AG04450 (cell line): ENCODE results near the gene FAM162B. TPM values are rescaled to one million over a fixed set of nuclear protein-coding genes. Genes with fewer than 3 reads are reported as not detected.
"Not testable (repeated sequence)": the region's sequence is repeated elsewhere in the genome, so short reads cannot be mapped to it uniquely, and the experiment has no call there.

Source experiments
- CTCF ChIA-PET: fragments of 300-600, 350-600 bp; formaldehyde crosslinking; extraction: SDS; loops from one replicate; lab custom pipeline; 2022; ENCODE audit warnings: antibody characterized with exemption, inconsistent platforms; lab: Charles Lee
- POLR2A ChIA-PET: fragments of 350-600 bp; formaldehyde crosslinking; extraction: SDS; loops from one replicate; lab custom pipeline; 2021; ENCODE audit warnings: antibody characterized with exemption, inconsistent platforms; lab: Yijun Ruan, JAX
- DNase-seq: peaks from one replicate; pipeline ENCODE4 v3.0.0-alpha.2; 2011; ENCODE audit warnings: low read depth, low spot score
- H3K27ac ChIP-seq: one replicate; pipeline ENCODE4 v1.5.1; 2012; ENCODE audit warnings: low read depth, low read length, control low read depth
- H3K27me3 ChIP-seq: one replicate; pipeline ENCODE4 v1.6.0; 2012; ENCODE audit warnings: low read length; ENCODE audit not compliant: control insufficient read depth, insufficient read depth
- H3K4me3 ChIP-seq: 2 replicates; pipeline ENCODE4 v1.5.1; 2011; ENCODE audit warnings: mild to moderate bottlenecking, low read depth, low read length, control low read depth
- H3K9me3 ChIP-seq: 2 replicates; pipeline ENCODE4 v1.5.1; 2012; ENCODE audit warnings: low read length; ENCODE audit not compliant: control insufficient read depth, insufficient read depth
- CTCF ChIP-seq: IDR thresholded peaks from 2 replicates; pipeline ENCODE4 v1.5.1; 2011; ENCODE audit warnings: low read depth, low read length, control low read depth, inconsistent platforms
- polyA plus RNA-seq: library from polyadenylated mRNA; depleted of rRNA; stranded (reverse); fragments of >200 nt; gene quantifications from 2 replicates; pipeline ENCODE4 v1.2.3, GENCODE V29; 2011

The FAM162B gene
- polyA plus RNA-seq, 1 experiment: 10.9 TPM

- H3K27me3 ChIP-seq: no peaks in the 10 kb centered on the region
- TF ChIP-seq CTCF: no peak
- no peak for DNase-seq
- POLR2A ChIA-PET: no interaction called here
- no peaks in the 10 kb centered on the region; the same call in 1 of the 2 replicates for H3K9me3 ChIP-seq
- CTCF ChIA-PET: interaction anchor here (0.8 to 1.2 kb wide), 4 partner anchors 17 to 545 kb away, joined by 3 to 4 read pairs (median 3); no protein-coding TSS in a partner anchor
- no peak overlapping the region for H3K4me3 ChIP-seq
- H3K27ac ChIP-seq: no peak overlapping the region
Measured at GRCh38 chr6:116763048-116763447, 2.5 kb downstream of the FAM162B start.

GRCh38 chr6:116762235-116762634 is 3.3 kb downstream of the FAM162B start:
- POLR2A ChIA-PET: no interaction called here
- TF ChIP-seq CTCF: no peak
- Histone ChIP-seq H3K27me3 (no peaks in the 10 kb centered on the region), H3K9me3 (no peaks in the 10 kb centered on the region; the same call in 1 of the 2 replicates), H3K4me3 (no peak overlapping the region), H3K27ac (no peak overlapping the region)
- CTCF ChIA-PET: interaction anchor here (1.2 kb wide), 1 partner anchor 85 kb away, joined by 3 read pairs; no protein-coding TSS in a partner anchor
- no peak for DNase-seq

- H3K27ac ChIP-seq: no peak overlapping the region
- no peaks in the 10 kb centered on the region; the same call in 1 of the 2 replicates for H3K9me3 ChIP-seq
- H3K27me3 ChIP-seq: no peaks in the 10 kb centered on the region
- ChIA-PET CTCF (interaction anchor here (1.2 kb wide), 1 partner anchor 85 kb away, joined by 3 read pairs; no protein-coding TSS in a partner anchor), POLR2A (no interaction called here)
- DNase-seq: no peak
- H3K4me3 ChIP-seq: no peak overlapping the region
- TF ChIP-seq CTCF: no peak
Measured at GRCh38 chr6:116761779-116762178, 3.7 kb downstream of the FAM162B start.

- no peak for TF ChIP-seq CTCF
- Histone ChIP-seq H3K4me3 (no peak overlapping the region), H3K27me3 (no peaks in the 10 kb centered on the region), H3K9me3 (no peaks in the 10 kb centered on the region), H3K27ac (no peak overlapping the region)
- DNase-seq: no peak
- ChIA-PET CTCF (no interaction called here), POLR2A (no interaction called here)
Measured at GRCh38 chr6:116745176-116745575, 20.3 kb downstream of the FAM162B start.

GRCh38 chr6:116741571-116741970 is 23.9 kb downstream of the FAM162B start:
- no peak overlapping the region for H3K27ac ChIP-seq
- CTCF ChIA-PET: no interaction called here
- no peak overlapping the region for H3K4me3 ChIP-seq
- H3K27me3 ChIP-seq: no peaks in the 10 kb centered on the region
- POLR2A ChIA-PET: no interaction called here
- no peaks in the 10 kb centered on the region for H3K9me3 ChIP-seq
- no peak for TF ChIP-seq CTCF
- DNase-seq: no peak

GRCh38 chr6:116740486-116740885 is 25.0 kb downstream of the FAM162B start:
- H3K27ac ChIP-seq, H3K4me3 ChIP-seq, H3K9me3 ChIP-seq, POLR2A ChIA-PET, DNase-seq, H3K27me3 ChIP-seq, CTCF ChIA-PET: not testable (repeated sequence)
